ENCODE measurements around the gene HEMGN. TPM values are rescaled to one million over a fixed set of nuclear protein-coding genes. Genes with fewer than 3 reads are reported as not detected.

HEMGN gene
- total and polyA plus RNA-seq, 2 donors (not counting 1 experiment from before 2014, with no cell fraction given): not detected

DNA sequence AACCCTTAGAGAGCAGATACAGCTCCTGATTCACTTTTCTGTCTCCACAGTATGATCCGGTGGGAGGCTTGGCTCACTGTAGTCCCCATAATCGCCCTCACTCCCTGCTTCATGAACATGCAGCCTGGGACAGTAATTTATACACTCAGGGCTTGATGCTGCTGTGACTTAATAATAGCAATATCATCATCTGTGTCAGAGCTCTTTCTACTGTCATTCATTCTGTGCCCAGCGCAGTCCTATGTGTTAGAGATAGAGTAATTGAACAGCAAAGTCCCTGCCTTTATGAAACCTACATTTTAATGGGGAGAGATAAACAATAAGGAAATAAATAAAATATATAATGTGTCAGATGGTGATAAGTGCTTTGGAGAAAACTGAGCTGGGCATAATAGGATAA, 2.8 kb upstream of the HEMGN start:
- Histone ChIP-seq H3K79me2 (ENCODE audit: control insufficient read depth, insufficient read depth, low read length) (no peaks in the 10 kb centered on the region), H3K4me1 (ENCODE audit: control insufficient read depth, extremely low read depth, insufficient read depth, low read length) (no peaks in the 10 kb centered on the region)

DNA sequence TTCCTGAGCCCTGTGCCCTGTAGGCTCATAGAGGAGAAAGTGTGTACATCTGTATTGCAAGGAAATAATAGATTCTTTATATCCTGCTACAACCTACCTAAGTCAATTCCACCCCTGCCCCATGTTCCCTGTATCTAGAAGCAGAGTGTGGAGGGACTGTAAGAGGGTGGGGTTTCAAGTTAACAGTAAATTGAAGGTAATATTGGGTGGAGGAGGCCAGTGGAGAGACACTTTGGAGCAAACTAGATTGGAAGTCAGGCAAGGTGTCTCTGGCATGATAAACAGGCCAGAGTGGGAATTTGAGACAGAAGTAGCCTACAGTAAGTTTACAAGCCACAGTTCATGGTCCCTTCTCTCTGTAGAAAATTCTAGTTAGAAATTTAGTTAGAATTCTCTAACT, 2.3 kb upstream of the HEMGN start:
- no peaks in the 10 kb centered on the region for H3K36me3 ChIP-seq (ENCODE audit: control insufficient read depth, insufficient read depth, low read length)
- H3K9ac ChIP-seq (ENCODE audit: insufficient read depth, low read length): no peak overlapping the region
- no peak overlapping the region for H3K4me2 ChIP-seq (ENCODE audit: extremely low read depth, insufficient read depth, low read length)
- H3K79me2 ChIP-seq (ENCODE audit: control insufficient read depth, insufficient read depth, low read length): no peaks in the 10 kb centered on the region
- H2AFZ ChIP-seq (ENCODE audit: low read length): no peak overlapping the region
- H3K27me3 ChIP-seq (ENCODE audit: control insufficient read depth, insufficient read depth, low read length): peaks cover 42% of the 10 kb centered on the region
- H3K4me1 ChIP-seq (ENCODE audit: control insufficient read depth, extremely low read depth, insufficient read depth, low read length): no peaks in the 10 kb centered on the region
- H4K20me1 ChIP-seq (ENCODE audit: control insufficient read depth, extremely low read depth, insufficient read depth, low read length): no peaks in the 10 kb centered on the region
- TF ChIP-seq, protein P1, sequence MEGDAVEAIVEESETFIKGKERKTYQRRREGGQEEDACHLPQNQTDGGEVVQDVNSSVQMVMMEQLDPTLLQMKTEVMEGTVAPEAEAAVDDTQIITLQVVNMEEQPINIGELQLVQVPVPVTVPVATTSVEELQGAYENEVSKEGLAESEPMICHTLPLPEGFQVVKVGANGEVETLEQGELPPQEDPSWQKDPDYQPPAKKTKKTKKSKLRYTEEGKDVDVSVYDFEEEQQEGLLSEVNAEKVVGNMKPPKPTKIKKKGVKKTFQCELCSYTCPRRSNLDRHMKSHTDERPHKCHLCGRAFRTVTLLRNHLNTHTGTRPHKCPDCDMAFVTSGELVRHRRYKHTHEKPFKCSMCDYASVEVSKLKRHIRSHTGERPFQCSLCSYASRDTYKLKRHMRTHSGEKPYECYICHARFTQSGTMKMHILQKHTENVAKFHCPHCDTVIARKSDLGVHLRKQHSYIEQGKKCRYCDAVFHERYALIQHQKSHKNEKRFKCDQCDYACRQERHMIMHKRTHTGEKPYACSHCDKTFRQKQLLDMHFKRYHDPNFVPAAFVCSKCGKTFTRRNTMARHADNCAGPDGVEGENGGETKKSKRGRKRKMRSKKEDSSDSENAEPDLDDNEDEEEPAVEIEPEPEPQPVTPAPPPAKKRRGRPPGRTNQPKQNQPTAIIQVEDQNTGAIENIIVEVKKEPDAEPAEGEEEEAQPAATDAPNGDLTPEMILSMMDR (conservative IDR thresholded peaks at IDR 0.05 in 1 of 2, IDR thresholded peaks at IDR 0.05 in 1 of 2; ENCODE audit: low read depth in 1 of 2, low read length in 2 of 2): no peak
- TF ChIP-seq EZH2 (IDR thresholded peaks at IDR 0.05; ENCODE audit: low read length, missing control alignments): no peak
- no peaks in the 10 kb centered on the region for H3K9me3 ChIP-seq (ENCODE audit: control insufficient read depth, insufficient read depth, low read depth, low read length)
- DNase-seq (ENCODE audit: low read depth in 2 of 2): no peak
- H3K4me3 ChIP-seq (replicated peaks in 1 of 4; ENCODE audit: control extremely low read depth in 1 of 4, insufficient read depth in 1 of 4, low read depth in 3 of 4, low read length in 4 of 4): no peak overlapping the region
- no peak overlapping the region for H3K27ac ChIP-seq (ENCODE audit: insufficient read depth, low read length)

More for the DNA sequence above, 2.8 kb upstream of the HEMGN start:
- H3K4me2 ChIP-seq (ENCODE audit: extremely low read depth, insufficient read depth, low read length): no peak overlapping the region
- H3K36me3 ChIP-seq (ENCODE audit: control insufficient read depth, insufficient read depth, low read length): no peaks in the 10 kb centered on the region
- DNase-seq (ENCODE audit: low read depth in 2 of 2): no peak
- H3K9ac ChIP-seq (ENCODE audit: insufficient read depth, low read length): no peak overlapping the region
- TF ChIP-seq EZH2 (IDR thresholded peaks at IDR 0.05; ENCODE audit: low read length, missing control alignments): no peak
- TF ChIP-seq, protein P1 (conservative IDR thresholded peaks at IDR 0.05 in 1 of 2, IDR thresholded peaks at IDR 0.05 in 1 of 2; ENCODE audit: low read depth in 1 of 2, low read length in 2 of 2): no peak
- no peak overlapping the region for H2AFZ ChIP-seq (ENCODE audit: low read length)
- no peaks in the 10 kb centered on the region for H3K9me3 ChIP-seq (ENCODE audit: control insufficient read depth, insufficient read depth, low read depth, low read length)
- peaks cover 40% of the 10 kb centered on the region for H3K27me3 ChIP-seq (ENCODE audit: control insufficient read depth, insufficient read depth, low read length)
- no peaks in the 10 kb centered on the region for H4K20me1 ChIP-seq (ENCODE audit: control insufficient read depth, extremely low read depth, insufficient read depth, low read length)
- H3K27ac ChIP-seq (ENCODE audit: insufficient read depth, low read length): no peak overlapping the region
- no peak overlapping the region for H3K4me3 ChIP-seq (replicated peaks in 1 of 4; ENCODE audit: control extremely low read depth in 1 of 4, insufficient read depth in 1 of 4, low read depth in 3 of 4, low read length in 4 of 4)

DNA sequence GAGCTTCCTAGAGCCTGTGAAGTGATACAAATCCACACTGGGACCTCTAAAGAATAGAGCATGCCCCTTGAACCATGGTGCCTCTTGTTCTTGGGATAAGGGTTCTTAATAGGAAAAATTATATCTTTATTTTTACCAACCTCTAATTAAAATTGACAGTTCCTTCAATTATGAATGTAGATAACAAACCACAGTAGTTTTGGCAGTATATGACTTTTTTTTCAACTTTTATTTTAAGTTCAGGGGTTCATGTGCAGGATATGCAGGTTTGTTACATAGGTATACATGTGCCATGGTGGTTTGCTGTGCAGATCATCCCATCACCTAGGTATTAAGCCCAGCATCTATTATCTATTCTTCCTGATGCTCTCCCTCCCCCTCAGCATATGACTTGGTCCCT, 974 bp downstream of the HEMGN start:
- no peaks in the 10 kb centered on the region for H3K9me3 ChIP-seq (ENCODE audit: control insufficient read depth, insufficient read depth, low read depth, low read length)
- H2AFZ ChIP-seq (ENCODE audit: low read length): no peak overlapping the region
- H3K4me3 ChIP-seq (replicated peaks in 1 of 4; ENCODE audit: control extremely low read depth in 1 of 4, insufficient read depth in 1 of 4, low read depth in 3 of 4, low read length in 4 of 4): no peak overlapping the region
- no peak for DNase-seq (ENCODE audit: low read depth in 2 of 2)
- H3K4me1 ChIP-seq (ENCODE audit: control insufficient read depth, extremely low read depth, insufficient read depth, low read length): no peaks in the 10 kb centered on the region
- H3K27me3 ChIP-seq (ENCODE audit: control insufficient read depth, insufficient read depth, low read length): peaks cover 42% of the 10 kb centered on the region
- H3K4me2 ChIP-seq (ENCODE audit: extremely low read depth, insufficient read depth, low read length): no peak overlapping the region
- H3K79me2 ChIP-seq (ENCODE audit: control insufficient read depth, insufficient read depth, low read length): no peaks in the 10 kb centered on the region
- H3K36me3 ChIP-seq (ENCODE audit: control insufficient read depth, insufficient read depth, low read length): no peaks in the 10 kb centered on the region
- TF ChIP-seq, protein P1 (conservative IDR thresholded peaks at IDR 0.05 in 1 of 2, IDR thresholded peaks at IDR 0.05 in 1 of 2; ENCODE audit: low read depth in 1 of 2, low read length in 2 of 2): no peak
- no peak for TF ChIP-seq EZH2 (IDR thresholded peaks at IDR 0.05; ENCODE audit: low read length, missing control alignments)
- no peak overlapping the region for H3K27ac ChIP-seq (ENCODE audit: insufficient read depth, low read length)
- H4K20me1 ChIP-seq (ENCODE audit: control insufficient read depth, extremely low read depth, insufficient read depth, low read length): no peaks in the 10 kb centered on the region
- no peak overlapping the region for H3K9ac ChIP-seq (ENCODE audit: insufficient read depth, low read length)
